Skeletal muscle tissue (tissue), 4 donors: ENCODE data around the gene PBX3. TPM values are rescaled to one million over a fixed set of nuclear protein-coding genes. Genes with fewer than 3 reads are reported as not detected.

Experiments
- H3K27ac ChIP-seq: one replicate; pipeline ENCODE4 v1.7.0; 2013; ENCODE audit warnings: mild to moderate bottlenecking, low read depth, low read length, inconsistent platforms
- H3K27me3 ChIP-seq, 3 donors: one replicate each; pipeline ENCODE4 v1.7.0; 2013; ENCODE audit warnings: low read length in 3 of 3; ENCODE audit not compliant: control insufficient read depth in 3 of 3, insufficient read depth in 3 of 3
- H3K36me3 ChIP-seq, 3 donors: one replicate each; pipeline ENCODE4 v1.7.0; 2013; ENCODE audit warnings: low read length in 3 of 3; ENCODE audit not compliant: control insufficient read depth in 3 of 3, insufficient read depth in 3 of 3
- H3K4me1 ChIP-seq, 3 donors: one replicate each; pipeline ENCODE4 v1.7.0; 2013; ENCODE audit warnings: low read length in 3 of 3, mild to moderate bottlenecking in 3 of 3; ENCODE audit not compliant: control insufficient read depth in 3 of 3, insufficient read depth in 3 of 3
- H3K4me3 ChIP-seq, 3 donors: one replicate each; pipeline ENCODE4 v1.7.0; 2013; ENCODE audit warnings: low read length in 3 of 3
- H3K9ac ChIP-seq, 3 donors: one replicate each; pipeline ENCODE4 v1.7.0; 2013; ENCODE audit warnings: low read length in 3 of 3, mild to moderate bottlenecking in 3 of 3, moderate library complexity in 2 of 3, low read depth in 1 of 3
- H3K9me3 ChIP-seq, 3 donors: one replicate each; pipeline ENCODE4 v1.7.0; 2013; ENCODE audit warnings: low read length in 3 of 3; ENCODE audit not compliant: control insufficient read depth in 3 of 3
- total RNA-seq: library from RNA; depleted of rRNA; stranded (reverse); fragments of >200 nt; gene quantifications from one replicate; pipeline ENCODE4 v1.2.3, GENCODE V29; 2014
- donor health status: Osteomylitis.

The PBX3 gene
- total RNA-seq, 1 donor from 2014 or later = 14.1 TPM

- Histone ChIP-seq H3K27ac (no peak overlapping the region), H3K27me3 (no peaks in the 10 kb centered on the region), H3K9ac (no peak overlapping the region), H3K4me3 (no peak overlapping the region), H3K36me3 (no peaks in the 10 kb centered on the region), H3K4me1 (no peaks in the 10 kb centered on the region), H3K9me3 (no peaks in the 10 kb centered on the region)
Measured at GRCh38 chr9:125906893-125907292, 159.7 kb downstream of the PBX3 start.

- Histone ChIP-seq H3K9ac (no peak overlapping the region), H3K4me3 (no peak overlapping the region), H3K4me1 (no peaks in the 10 kb centered on the region), H3K36me3 (no peaks in the 10 kb centered on the region), H3K27ac (no peak overlapping the region), H3K27me3 (no peaks in the 10 kb centered on the region), H3K9me3 (no peaks in the 10 kb centered on the region)
Measured at GRCh38 chr9:125908136-125908535, 161.0 kb downstream of the PBX3 start.

DNA sequence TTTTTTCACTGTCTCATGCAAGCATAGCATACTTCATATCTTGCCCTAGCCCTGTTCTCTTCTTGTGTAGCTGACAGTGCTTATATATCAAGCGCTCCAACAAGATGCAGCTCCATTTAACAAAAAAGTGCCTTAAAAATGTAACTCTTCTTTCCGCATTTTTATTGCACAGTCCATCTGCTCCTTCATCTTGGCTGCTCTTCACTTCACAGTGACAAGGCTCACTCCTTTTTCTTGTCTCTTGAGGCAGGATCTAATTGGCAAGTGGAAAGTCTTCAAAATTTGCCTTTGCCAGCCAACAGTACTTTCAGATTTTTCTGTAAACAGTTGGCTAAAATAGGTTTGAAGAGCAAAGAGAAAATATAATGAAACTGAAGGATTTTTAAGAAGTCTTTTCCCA lies 161.8 kb downstream of the PBX3 start:
- Histone ChIP-seq H3K36me3 (no peaks in the 10 kb centered on the region), H3K9me3 (no peaks in the 10 kb centered on the region)

DNA sequence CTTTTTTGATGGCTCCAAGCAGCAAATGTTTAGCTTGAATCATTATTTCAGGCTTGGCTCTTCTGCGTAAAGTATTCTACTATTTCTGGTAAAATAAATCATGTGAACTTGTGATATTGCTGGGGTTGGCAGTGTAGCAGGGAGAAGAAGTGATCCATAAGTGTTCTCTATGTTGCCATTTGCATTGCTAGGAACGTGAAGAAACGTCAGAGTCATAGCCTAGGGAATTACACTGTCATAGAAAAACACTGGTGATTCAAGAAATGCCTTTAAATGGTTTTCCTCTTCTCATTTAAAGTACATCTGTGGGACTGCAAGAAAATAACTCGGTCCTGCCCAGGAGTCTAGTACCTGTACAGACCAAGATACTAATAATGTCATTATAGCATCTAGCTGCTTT lies 162.3 kb downstream of the PBX3 start:
- H3K27ac ChIP-seq = no peak overlapping the region
- H3K9ac ChIP-seq = no peak overlapping the region
- H3K4me1 ChIP-seq = no peaks in the 10 kb centered on the region
- H3K27me3 ChIP-seq = no peaks in the 10 kb centered on the region
- no peaks in the 10 kb centered on the region for H3K9me3 ChIP-seq
- no peaks in the 10 kb centered on the region for H3K36me3 ChIP-seq
- H3K4me3 ChIP-seq = no peak overlapping the region

More for the DNA sequence above, 161.8 kb downstream of the PBX3 start:
- Histone ChIP-seq H3K4me3 (no peak overlapping the region), H3K9ac (no peak overlapping the region), H3K27ac (no peak overlapping the region), H3K27me3 (no peaks in the 10 kb centered on the region), H3K4me1 (no peaks in the 10 kb centered on the region)

- Histone ChIP-seq H3K27me3 (no peaks in the 10 kb centered on the region), H3K4me3 (no peak overlapping the region), H3K27ac (no peak overlapping the region)
Measured at GRCh38 chr9:125910286-125910685, 163.1 kb downstream of the PBX3 start.

GRCh38 chr9:125911861-125912644 lies 164.9 kb downstream of the PBX3 start:
- no peak overlapping the region for H3K4me3 ChIP-seq
- H3K4me1 ChIP-seq = no peaks in the 10 kb centered on the region
- H3K36me3 ChIP-seq = no peaks in the 10 kb centered on the region
- no peak overlapping the region for H3K9ac ChIP-seq
- no peaks in the 10 kb centered on the region for H3K27me3 ChIP-seq
- no peak overlapping the region for H3K27ac ChIP-seq
- H3K9me3 ChIP-seq = no peaks in the 10 kb centered on the region

More at GRCh38 chr9:125910286-125910685, 163.1 kb downstream of the PBX3 start:
- no peaks in the 10 kb centered on the region for H3K9me3 ChIP-seq
- H3K4me1 ChIP-seq = no peaks in the 10 kb centered on the region
- H3K36me3 ChIP-seq = no peaks in the 10 kb centered on the region
- no peak overlapping the region for H3K9ac ChIP-seq

DNA sequence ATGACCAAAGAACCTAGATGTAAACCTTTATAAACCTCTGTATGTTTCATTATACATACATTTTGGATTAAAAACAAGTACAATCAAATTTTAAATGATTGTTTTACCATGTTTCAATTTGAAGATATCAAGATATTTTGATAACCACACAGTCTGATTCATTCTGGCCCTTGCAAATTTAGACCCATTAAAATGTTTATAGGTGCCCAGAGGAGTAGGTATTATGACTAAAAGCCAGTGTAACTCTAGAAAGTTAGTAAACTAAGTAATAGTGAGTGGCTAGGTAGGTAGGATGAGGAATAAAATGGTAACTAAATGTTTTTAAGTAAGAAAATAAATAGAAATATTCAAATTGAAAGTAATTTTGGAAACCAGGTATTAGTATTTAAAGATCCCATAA lies 165.5 kb downstream of the PBX3 start:
- no peaks in the 10 kb centered on the region for H3K27me3 ChIP-seq
- no peaks in the 10 kb centered on the region for H3K9me3 ChIP-seq
- H3K36me3 ChIP-seq = no peaks in the 10 kb centered on the region
- H3K9ac ChIP-seq = no peak overlapping the region
- H3K4me1 ChIP-seq = no peaks in the 10 kb centered on the region
- H3K27ac ChIP-seq = no peak overlapping the region
- H3K4me3 ChIP-seq = no peak overlapping the region

GRCh38 chr9:125913551-125913950 lies 166.4 kb downstream of the PBX3 start:
- Histone ChIP-seq H3K4me3 (no peak overlapping the region), H3K36me3 (no peaks in the 10 kb centered on the region), H3K4me1 (no peaks in the 10 kb centered on the region), H3K9me3 (no peaks in the 10 kb centered on the region), H3K27me3 (no peaks in the 10 kb centered on the region), H3K9ac (no peak overlapping the region), H3K27ac (no peak overlapping the region)

DNA sequence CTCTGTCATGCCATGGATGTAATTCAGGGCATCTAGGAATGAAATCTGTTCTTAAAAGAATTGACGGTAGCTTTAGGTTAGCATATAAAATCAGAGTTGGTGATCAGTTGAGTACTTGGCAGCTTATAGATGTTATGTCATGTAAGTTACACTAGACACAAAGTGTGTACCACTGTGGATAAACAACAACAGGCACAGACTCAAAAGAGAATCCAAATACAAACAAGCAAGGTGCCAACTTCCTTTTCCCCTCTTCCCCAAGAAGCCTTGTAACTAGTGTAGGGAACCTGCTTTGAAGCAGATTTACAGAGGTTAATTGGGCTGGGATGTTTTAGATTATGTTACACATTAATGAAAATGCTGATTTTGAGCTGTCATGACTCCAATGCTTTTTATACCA lies 167.2 kb downstream of the PBX3 start:
- no peak overlapping the region for H3K4me3 ChIP-seq
- no peaks in the 10 kb centered on the region for H3K4me1 ChIP-seq
- H3K9me3 ChIP-seq = no peaks in the 10 kb centered on the region
- H3K27me3 ChIP-seq = no peaks in the 10 kb centered on the region
- no peaks in the 10 kb centered on the region for H3K36me3 ChIP-seq
- H3K27ac ChIP-seq = no peak overlapping the region
- H3K9ac ChIP-seq = no peak overlapping the region

DNA sequence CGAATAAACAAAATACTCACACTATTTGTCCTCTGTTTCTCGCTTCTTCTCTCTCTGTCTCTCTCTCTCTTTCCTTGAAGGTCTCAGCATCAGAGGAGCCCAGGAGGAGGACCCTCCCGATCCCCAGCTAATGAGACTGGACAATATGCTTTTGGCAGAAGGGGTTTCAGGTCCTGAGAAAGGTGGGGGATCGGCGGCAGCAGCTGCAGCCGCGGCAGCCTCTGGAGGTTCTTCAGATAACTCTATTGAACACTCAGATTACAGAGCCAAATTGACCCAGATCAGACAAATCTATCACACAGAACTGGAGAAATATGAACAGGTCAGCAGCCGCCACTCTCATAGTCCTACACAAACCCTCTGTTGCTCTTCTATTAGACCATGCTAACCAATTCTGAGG lies 168.4 kb downstream of the PBX3 start:
- H3K27ac ChIP-seq = no peak overlapping the region
- H3K27me3 ChIP-seq = no peaks in the 10 kb centered on the region
- H3K4me1 ChIP-seq = no peaks in the 10 kb centered on the region
- no peak overlapping the region for H3K4me3 ChIP-seq
- no peaks in the 10 kb centered on the region for H3K9me3 ChIP-seq
- H3K9ac ChIP-seq = no peak overlapping the region
- no peaks in the 10 kb centered on the region for H3K36me3 ChIP-seq
